ENCODE measurements around the gene MEGF11.

GRCh38 chr15:66270932-66271331 is 17.4 kb upstream of the MEGF11 start:
- TF ChIP-seq EZH2 (IDR thresholded peaks at IDR 0.05) (no peak), POLR2AphosphoS5 (IDR thresholded peaks at IDR 0.05; ENCODE audit: borderline replicate concordance, low read depth, low read length) (no peak), FOXP2 (optimal IDR thresholded peaks at IDR 0.05; ENCODE audit: control extremely low read depth, extremely low read length, insufficient read depth) (no peak)
